Renal cortical epithelial cell (primary cell): Measurements from ENCODE around the gene POLL. TPM values are rescaled to one million over a fixed set of nuclear protein-coding genes. Genes with fewer than 3 reads are reported as not detected.
"Not testable (repeated sequence)": the region's sequence is repeated elsewhere in the genome, so short reads cannot be mapped to it uniquely, and the experiment has no call there.

ENCODE experiments used
- DNase-seq: peaks from one replicate; pipeline ENCODE4 v3.0.0-alpha.2; 2011; ENCODE audit warnings: low read depth
- total RNA-seq: library from RNA; depleted of rRNA; stranded (reverse); fragments of >200 nt; gene quantifications from 2 replicates; pipeline ENCODE4 v1.2.3, GENCODE V29; 2014

POLL gene
- total RNA-seq, 1 donor from 2014 or later: 13.8 TPM

GRCh38 chr10:101611096-101611905 is 23.2 kb upstream of the POLL start:
- no peak for DNase-seq

- DNase-seq: no peak
Observed at GRCh38 chr10:101609481-101609880, 21.4 kb upstream of the POLL start.

GRCh38 chr10:101607124-101607523 is 19.1 kb upstream of the POLL start:
- no peak for DNase-seq

- DNase-seq: peak; percentile 33
Observed at GRCh38 chr10:101602761-101603398, 14.8 kb upstream of the POLL start.

- DNase-seq: no peak
Observed at GRCh38 chr10:101601541-101601940, 13.5 kb upstream of the POLL start.

- DNase-seq: no peak
Observed at GRCh38 chr10:101597091-101597900, 9.2 kb upstream of the POLL start.

- no peak for DNase-seq
Observed at GRCh38 chr10:101595591-101596433, 7.8 kb upstream of the POLL start.

- not testable (repeated sequence) for DNase-seq
Observed at GRCh38 chr10:101593331-101593730, 5.3 kb upstream of the POLL start.

- peak; percentile 56 for DNase-seq
Observed at GRCh38 chr10:101588879-101589278, 822 bp upstream of the POLL start.

GRCh38 chr10:101585841-101586240 is 2.2 kb downstream of the POLL start:
- no peak for DNase-seq

- no peak for DNase-seq
Observed at GRCh38 chr10:101580486-101581399, 7.3 kb downstream of the POLL start.

- no peak for DNase-seq
Observed at GRCh38 chr10:101579516-101579870, 8.6 kb downstream of the POLL start.

GRCh38 chr10:101578803-101579515 is 9.1 kb downstream of the POLL start:
- no peak for DNase-seq

- DNase-seq: no peak
Observed at GRCh38 chr10:101578192-101578591, 9.9 kb downstream of the POLL start.

GRCh38 chr10:101577121-101577871 is 10.8 kb downstream of the POLL start:
- DNase-seq: no peak

- no peak for DNase-seq
Observed at GRCh38 chr10:101576211-101576863, 11.7 kb downstream of the POLL start.

GRCh38 chr10:101575580-101576210 is 12.4 kb downstream of the POLL start:
- no peak for DNase-seq

- no peak for DNase-seq
Observed at GRCh38 chr10:101575091-101575490, 13.0 kb downstream of the POLL start.
